SKM-1 treated with dmso at 0.1 percent for 144 hours (cell line): ENCODE measurements around the gene TEX12.
A peak's percentile ranks its signal among the peaks of the same experiment; 100 is the strongest.

Experiments used
- DNase-seq: peaks from one replicate; lab custom pipeline; 2025; ENCODE audit not compliant: unreplicated experiment; lab: John Stamatoyannopoulos, UW

TEX12 gene

DNA sequence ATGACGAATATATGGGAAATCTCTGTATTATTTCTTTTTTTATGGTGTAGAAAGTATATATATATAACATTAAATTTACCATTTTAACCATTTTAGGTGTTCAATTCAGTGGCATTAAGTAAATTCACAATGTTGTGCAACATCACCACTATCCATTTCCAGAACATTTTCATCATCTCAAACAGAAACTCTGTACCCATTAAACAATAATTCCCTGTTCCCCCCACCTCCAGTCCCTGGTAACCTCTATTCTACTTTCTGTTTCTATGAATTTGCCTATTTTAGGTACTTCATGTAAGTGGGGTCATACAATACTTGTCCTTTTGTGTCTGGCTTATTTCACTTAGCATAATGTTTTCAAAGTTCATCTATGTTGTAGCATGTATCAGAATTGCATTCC is 43.7 kb downstream of the TEX12 start:
- no peak for DNase-seq

DNA sequence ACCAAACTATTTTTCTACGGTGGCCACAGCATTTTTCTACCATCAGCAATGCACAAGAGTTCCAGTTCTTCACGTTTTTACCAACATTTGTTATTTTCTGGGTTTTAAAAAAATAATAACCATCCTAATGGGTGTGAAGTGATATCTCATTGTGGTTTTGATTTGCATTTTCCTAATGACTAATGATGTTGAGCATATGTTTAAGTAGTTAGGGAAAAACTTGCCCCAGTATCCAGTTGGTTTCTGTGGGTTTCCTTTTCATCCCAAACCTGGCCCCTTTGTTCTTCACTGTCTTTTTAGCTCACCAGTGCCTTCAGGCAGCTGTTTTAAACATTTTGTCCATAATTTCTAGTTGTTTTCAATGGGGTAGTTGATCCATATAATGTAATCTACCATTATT is 44.4 kb downstream of the TEX12 start:
- DNase-seq = no peak

DNA sequence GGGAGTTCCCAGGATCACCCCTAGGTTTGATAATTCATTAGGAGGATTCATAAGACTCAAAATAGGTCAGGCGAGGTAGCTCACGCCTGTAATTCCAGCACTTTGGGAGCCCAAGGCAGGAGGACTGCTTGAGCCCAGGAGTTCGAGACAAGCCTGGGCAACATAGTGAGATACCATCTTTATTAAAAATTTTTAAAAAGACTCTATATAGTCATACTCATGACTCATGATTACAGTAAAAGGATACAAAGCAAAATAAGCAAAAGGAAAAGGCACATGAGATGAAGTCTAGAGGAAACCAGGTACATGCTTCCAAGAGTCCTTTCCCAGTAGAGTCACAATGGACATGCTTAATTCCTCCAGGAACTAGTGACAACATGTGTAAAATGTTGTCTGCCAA is 45.1 kb downstream of the TEX12 start:
- no peak for DNase-seq

DNA sequence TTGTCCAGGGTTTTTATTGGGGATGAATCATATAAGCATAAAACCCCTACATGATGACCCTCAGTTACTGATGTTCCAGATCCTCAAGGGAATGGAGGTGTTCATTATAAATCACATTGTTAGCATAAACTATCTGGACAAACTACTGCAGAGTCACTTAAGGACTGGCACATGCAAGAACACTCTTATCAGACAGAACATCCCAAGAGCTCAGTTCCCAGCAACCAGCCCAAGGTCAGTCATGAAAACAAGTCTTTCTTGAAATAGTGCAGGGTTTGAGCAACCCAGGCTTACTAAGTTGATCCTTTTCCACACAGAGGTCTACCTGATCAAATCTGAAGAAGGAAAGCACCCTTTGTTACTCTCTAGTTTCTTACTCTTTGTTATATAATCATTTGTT is 45.5 kb downstream of the TEX12 start:
- DNase-seq = no peak

DNA sequence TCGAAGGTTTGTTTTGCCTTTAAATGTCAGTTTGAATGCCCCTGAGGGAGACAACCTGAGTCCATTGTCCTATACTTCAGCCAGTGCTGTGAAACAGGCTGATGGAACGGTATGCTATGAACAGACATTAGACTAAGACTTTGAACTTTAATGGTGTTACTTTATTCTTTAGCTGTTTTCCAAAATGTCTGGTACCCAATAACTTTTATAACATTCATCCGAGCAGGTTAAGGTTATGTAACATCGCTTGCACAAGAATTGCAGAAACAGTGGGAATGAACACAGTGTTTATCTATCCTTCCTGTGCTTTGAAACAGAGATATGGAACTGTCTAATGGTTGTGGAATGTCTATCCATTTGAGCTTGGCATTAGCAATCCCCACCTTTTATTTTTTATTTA is 46.6 kb downstream of the TEX12 start:
- no peak for DNase-seq

DNA sequence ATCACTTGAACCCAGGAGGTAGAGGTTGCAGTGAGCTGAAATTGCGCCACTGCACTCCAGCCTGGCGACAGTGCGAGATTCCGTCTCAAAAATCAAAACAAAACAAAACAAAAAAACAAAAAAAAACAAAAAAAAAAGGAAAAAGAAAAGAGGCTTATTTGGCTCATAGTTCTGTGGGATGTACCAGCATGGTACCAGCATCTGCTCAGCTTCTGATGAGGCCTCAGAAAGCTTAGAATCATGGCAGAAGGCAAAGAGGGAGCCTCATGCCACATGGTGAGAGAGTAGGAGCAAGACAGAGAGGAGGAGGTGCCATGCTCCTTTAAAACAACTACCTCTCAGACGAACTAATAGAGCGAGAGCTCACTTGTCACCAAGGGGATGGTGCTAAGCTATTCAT is 48.4 kb downstream of the TEX12 start:
- DNase-seq = no peak

DNA sequence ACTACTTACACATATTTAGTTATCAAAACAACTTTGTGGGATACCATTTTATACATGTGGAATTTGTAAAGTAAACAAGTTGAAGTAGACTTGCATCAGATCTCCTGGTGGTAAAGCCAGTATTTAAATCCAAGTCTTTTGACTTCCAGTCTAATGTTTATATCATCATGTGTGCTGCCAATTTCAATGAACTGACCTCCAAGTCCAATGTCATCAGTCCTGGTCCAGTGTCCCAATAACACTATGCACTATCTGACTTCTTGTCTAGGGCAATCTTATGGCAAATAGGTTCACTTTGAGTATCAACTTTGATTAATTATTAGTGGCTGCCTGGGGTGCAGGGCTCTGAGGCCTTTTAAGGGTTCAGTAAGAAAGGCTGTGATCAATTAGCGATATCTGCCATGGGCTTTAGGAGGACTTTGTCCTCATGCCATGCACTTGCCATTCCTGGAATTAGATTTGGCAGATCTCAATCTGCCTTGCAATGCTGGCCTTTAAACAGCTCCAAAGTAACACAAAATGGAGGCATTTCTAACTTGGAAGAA is 49.5 kb downstream of the TEX12 start:
- no peak for DNase-seq

DNA sequence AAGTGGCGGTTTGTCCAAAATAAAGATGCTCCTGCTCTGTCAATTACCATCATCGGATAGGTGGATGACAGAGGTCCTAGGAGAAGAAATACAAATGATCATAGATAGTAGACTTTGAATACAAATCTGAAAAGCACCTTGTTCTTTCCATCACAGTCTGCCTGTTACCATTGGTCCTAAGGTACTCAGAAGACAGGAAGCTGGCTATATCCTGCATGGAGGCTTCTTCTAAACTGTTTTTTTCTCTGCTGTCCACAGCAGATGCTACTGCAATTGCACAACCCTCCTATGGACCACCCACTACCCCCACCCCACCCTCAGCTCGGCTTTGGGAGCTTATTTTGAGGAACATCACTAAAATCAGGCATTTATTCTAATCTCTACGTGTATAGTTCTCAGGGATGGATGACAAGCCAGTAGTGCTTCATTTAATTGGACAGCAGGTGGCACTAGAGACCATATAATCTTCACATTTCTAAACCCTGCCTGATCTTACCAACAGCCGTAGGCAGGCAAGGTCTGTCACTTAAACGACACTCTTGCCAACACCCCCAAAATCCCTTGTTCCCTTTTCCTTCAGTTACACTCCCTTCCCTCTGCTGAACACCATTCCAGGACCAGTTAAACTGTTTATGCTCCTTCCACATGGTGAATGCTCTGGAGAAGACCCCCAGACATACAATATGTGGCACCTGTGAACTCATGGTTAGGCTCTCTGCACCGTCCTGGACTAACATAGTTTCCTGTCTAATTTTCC is 52.5 kb downstream of the TEX12 start:
- peak; percentile 78 for DNase-seq

DNA sequence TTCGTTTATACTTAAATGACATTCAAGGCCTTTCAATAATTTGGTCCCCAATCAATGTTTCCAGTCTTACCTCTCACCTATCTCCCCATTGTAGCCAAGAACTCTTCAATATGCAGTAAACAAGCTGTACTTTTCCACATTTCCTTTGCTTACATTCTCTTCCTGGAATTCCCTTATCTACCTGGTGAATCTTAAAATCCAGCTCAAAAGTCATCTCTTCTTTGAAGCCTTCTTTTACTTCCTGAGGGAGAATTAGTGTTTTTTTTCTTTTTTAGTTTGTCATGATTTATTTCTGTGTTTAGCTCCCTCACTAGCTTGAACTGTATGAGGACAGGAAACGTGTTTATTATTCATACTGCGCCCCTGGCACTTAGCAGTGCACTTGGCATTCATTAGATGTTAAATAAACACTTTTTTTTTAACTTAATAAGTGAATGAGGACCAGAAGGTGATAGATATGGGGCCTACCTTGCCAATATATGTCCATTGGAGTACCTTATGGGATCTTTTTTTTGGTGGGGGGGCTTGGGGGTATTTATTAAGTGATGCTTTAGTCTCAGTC is 54.2 kb downstream of the TEX12 start:
- no peak for DNase-seq
